ENCODE data around the gene DNAAF5. TPM values are rescaled to one million over a fixed set of nuclear protein-coding genes. Genes with fewer than 3 reads are reported as not detected.

DNAAF5 gene
- total RNA-seq, 1 experiment from 2014 or later = 37.6 TPM

DNA sequence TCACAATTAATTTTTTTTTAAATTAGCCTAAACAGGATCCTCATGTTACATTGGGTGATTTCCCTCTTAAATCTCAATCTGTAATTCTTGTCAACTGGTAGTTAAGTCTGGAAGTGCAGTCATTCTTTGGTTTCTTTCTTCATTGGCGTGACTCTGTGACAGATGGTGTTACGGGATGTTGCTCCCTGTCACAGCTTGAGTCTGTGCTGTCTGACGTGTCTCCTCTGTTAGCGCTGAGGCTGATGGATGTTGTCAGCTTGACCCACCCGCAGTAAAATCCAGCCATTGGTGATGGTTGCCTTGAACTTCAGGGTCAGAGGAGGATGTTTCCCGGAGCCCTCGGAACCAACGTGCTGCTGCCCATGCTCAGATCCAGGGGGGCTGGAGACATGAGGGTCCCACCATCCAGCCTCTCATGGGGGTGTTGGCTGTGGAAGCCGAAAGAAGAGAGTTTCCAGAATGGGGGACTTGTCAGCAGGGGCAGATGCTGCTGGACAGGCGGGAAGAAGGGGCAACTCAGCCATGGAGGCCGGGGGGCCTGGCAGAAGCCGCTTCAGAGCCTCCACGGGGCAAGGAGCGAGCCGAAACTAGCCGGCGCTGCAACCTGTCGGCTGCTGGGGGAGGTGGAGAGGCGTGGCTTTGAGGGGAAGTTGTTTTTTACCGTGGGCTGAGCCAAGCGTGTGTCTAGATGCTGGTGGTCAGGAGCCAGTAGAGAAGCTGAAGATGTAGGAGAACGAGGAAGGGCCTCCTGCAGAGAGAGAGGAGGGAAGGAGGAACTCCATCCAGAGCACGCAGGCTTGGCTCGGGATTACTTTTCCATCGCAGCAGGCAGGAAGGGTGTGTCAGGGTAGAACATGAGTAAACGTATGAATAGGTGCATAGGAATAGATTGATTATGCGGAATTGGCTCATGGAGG, 109.2 kb downstream of the DNAAF5 start:
- ChIA-PET POLR2A (interaction anchor here (0.7 to 8.3 kb wide), 10 partner anchors 11 to 99 kb away, joined by 3 to 185 read pairs (median 8); partner anchors contain the start of gene GET4), CTCF (interaction anchor here (0.7 to 5.0 kb wide), 11 partner anchors 11 to 216 kb away, joined by 3 to 39 read pairs (median 5); no protein-coding TSS in a partner anchor)
- DNase-seq (ENCODE audit: unreplicated experiment) = peak; percentile 76
- Mint-ChIP-seq H3K9me3 (ENCODE audit: unreplicated experiment) (no peaks in the 10 kb centered on the region), H3K4me1 (ENCODE audit: insufficient read depth, unreplicated experiment) (peaks cover 39% of the 10 kb centered on the region), H3K27ac (ENCODE audit: low read depth, unreplicated experiment) (peak overlapping the region; percentile 100), H3K4me3 (ENCODE audit: unreplicated experiment) (peak overlapping the region; percentile 28), H3K27me3 (ENCODE audit: insufficient read depth, unreplicated experiment) (no peaks in the 10 kb centered on the region), H3K36me3 (ENCODE audit: insufficient read depth, unreplicated experiment) (peaks cover 52% of the 10 kb centered on the region)
- BruUV-seq (replicated peaks) = no TSS peak
- TF ChIP-seq, protein P1, sequence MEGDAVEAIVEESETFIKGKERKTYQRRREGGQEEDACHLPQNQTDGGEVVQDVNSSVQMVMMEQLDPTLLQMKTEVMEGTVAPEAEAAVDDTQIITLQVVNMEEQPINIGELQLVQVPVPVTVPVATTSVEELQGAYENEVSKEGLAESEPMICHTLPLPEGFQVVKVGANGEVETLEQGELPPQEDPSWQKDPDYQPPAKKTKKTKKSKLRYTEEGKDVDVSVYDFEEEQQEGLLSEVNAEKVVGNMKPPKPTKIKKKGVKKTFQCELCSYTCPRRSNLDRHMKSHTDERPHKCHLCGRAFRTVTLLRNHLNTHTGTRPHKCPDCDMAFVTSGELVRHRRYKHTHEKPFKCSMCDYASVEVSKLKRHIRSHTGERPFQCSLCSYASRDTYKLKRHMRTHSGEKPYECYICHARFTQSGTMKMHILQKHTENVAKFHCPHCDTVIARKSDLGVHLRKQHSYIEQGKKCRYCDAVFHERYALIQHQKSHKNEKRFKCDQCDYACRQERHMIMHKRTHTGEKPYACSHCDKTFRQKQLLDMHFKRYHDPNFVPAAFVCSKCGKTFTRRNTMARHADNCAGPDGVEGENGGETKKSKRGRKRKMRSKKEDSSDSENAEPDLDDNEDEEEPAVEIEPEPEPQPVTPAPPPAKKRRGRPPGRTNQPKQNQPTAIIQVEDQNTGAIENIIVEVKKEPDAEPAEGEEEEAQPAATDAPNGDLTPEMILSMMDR (IDR thresholded peaks at IDR 0.05; ENCODE audit: unreplicated experiment) = no peak
- intact Hi-C loops (cut with micrococcal nuclease) = loop anchor here (1.0 kb wide), 2 partner anchors 32 to 49 kb away; no protein-coding TSS in a partner anchor

Other genes starting within 250 kb of the DNAAF5 start
- gene PDGFA, start 206.9 kb upstream of the DNAAF5 start, total RNA-seq (2022) = 20.1 and 26.6 TPM in 2 replicates
- gene PRKAR1B, start 582 bp downstream of the DNAAF5 start, total RNA-seq (2022) = 25.4 and 31.5 TPM in 2 replicates
- gene SUN1, start 105.8 kb downstream of the DNAAF5 start, total RNA-seq (2022) = 126 and 132 TPM in 2 replicates
- gene GET4, start 149.9 kb downstream of the DNAAF5 start, total RNA-seq (2022) = 32.6 and 43.9 TPM in 2 replicates
- gene ADAP1, start 228.0 kb downstream of the DNAAF5 start, total RNA-seq (2022) = 7.0 and 10.5 TPM in 2 replicates
- gene COX19, start 248.8 kb downstream of the DNAAF5 start, total RNA-seq (2022) = 14.7 and 16.5 TPM in 2 replicates